Nephron (organoid): ENCODE results near the gene OCSTAMP.

Source experiments
- H3K27ac Mint-ChIP-seq, 3 experiments: 2 replicates each; pipeline ENCODE4 v1.8.0; 2020; ENCODE audit warnings: mixed read lengths in 3 of 3, mild to moderate bottlenecking in 2 of 3, moderate library complexity in 1 of 3
- H3K27me3 Mint-ChIP-seq: 2 replicates; pipeline ENCODE4 v1.8.0; 2021; ENCODE audit warnings: low read depth, mild to moderate bottlenecking, moderate library complexity, mixed read lengths
- H3K36me3 Mint-ChIP-seq: 2 replicates; pipeline ENCODE4 v1.8.0; 2020; ENCODE audit warnings: low read depth, mixed read lengths
- H3K4me1 Mint-ChIP-seq: 2 replicates; pipeline ENCODE4 v1.8.0; 2020; ENCODE audit warnings: mixed read lengths
- H3K4me3 Mint-ChIP-seq, 3 experiments: 2 replicates each; pipeline ENCODE4 v1.8.0; 2020; ENCODE audit warnings: mild to moderate bottlenecking in 3 of 3, mixed read lengths in 3 of 3, moderate library complexity in 2 of 3
- H3K9me3 Mint-ChIP-seq: 2 replicates; pipeline ENCODE4 v1.8.0; 2020; ENCODE audit warnings: mixed read lengths
- TF ChIP-seq, protein P1 (sequence below), 3 experiments: fragments of 200-600 bp; sonication (generic); IDR thresholded peaks; one replicate each; pipeline ENCODE4 v1.5.0; 2021; ENCODE audit warnings: antibody characterized with exemption in 3 of 3; ENCODE audit not compliant: unreplicated experiment in 3 of 3

Gene OCSTAMP

DNA sequence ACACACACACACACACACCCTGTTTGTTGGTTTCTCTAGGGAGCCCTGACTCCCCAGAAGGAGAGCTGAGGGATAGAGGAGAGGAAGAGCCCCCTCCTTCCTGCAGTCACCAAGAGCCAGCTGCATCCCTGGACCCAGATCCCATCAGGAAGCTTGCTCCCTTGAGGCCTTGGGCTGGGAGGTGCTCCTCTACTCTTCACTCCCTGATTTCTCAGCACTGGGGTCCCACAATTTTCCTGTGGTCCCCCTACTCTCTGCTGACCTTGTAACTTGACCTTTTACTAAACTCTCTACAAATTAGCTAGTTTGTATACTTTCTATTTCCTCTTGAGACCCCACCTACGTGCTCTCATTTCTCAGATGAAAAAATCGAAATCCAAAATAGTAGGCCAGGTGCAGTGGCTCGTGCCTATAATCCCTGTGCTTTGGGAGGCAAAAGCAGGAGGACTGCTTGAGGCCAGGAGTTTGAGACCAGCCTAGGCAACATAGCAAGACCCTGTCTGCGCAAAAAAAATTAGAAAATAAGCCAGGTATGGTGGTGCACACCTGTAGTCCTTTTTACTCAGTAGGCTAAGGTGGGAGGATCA, 5.0 kb upstream of the OCSTAMP start:
- H3K9me3 Mint-ChIP-seq = no peaks in the 10 kb centered on the region
- H3K4me1 Mint-ChIP-seq = peaks cover 20% of the 10 kb centered on the region
- H3K27ac Mint-ChIP-seq = no peak overlapping the region
- TF ChIP-seq, protein P1, sequence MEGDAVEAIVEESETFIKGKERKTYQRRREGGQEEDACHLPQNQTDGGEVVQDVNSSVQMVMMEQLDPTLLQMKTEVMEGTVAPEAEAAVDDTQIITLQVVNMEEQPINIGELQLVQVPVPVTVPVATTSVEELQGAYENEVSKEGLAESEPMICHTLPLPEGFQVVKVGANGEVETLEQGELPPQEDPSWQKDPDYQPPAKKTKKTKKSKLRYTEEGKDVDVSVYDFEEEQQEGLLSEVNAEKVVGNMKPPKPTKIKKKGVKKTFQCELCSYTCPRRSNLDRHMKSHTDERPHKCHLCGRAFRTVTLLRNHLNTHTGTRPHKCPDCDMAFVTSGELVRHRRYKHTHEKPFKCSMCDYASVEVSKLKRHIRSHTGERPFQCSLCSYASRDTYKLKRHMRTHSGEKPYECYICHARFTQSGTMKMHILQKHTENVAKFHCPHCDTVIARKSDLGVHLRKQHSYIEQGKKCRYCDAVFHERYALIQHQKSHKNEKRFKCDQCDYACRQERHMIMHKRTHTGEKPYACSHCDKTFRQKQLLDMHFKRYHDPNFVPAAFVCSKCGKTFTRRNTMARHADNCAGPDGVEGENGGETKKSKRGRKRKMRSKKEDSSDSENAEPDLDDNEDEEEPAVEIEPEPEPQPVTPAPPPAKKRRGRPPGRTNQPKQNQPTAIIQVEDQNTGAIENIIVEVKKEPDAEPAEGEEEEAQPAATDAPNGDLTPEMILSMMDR (IDR thresholded peaks at IDR 0.05; ENCODE audit: unreplicated experiment in 3 of 3) = no peak
- no peak overlapping the region for H3K4me3 Mint-ChIP-seq
- H3K27me3 Mint-ChIP-seq = peaks cover 9% of the 10 kb centered on the region
- H3K36me3 Mint-ChIP-seq = no peaks in the 10 kb centered on the region

GRCh38 chr20:46554828-46555227, 4.4 kb upstream of the OCSTAMP start:
- Mint-ChIP-seq H3K4me1 (peaks cover 18% of the 10 kb centered on the region), H3K27ac (no peak overlapping the region), H3K27me3 (peaks cover 9% of the 10 kb centered on the region), H3K4me3 (no peak overlapping the region), H3K36me3 (no peaks in the 10 kb centered on the region), H3K9me3 (no peaks in the 10 kb centered on the region)
- TF ChIP-seq, protein P1 (IDR thresholded peaks at IDR 0.05; ENCODE audit: unreplicated experiment in 3 of 3) = no peak

- Mint-ChIP-seq H3K27ac (no peak overlapping the region), H3K36me3 (no peaks in the 10 kb centered on the region), H3K4me1 (peaks cover 12% of the 10 kb centered on the region), H3K4me3 (no peak overlapping the region), H3K9me3 (no peaks in the 10 kb centered on the region), H3K27me3 (peaks cover 9% of the 10 kb centered on the region)
- TF ChIP-seq, protein P1 (IDR thresholded peaks at IDR 0.05; ENCODE audit: unreplicated experiment in 3 of 3) = no peak
Observed at GRCh38 chr20:46553926-46554325, 3.5 kb upstream of the OCSTAMP start.

GRCh38 chr20:46552460-46553420, 2.3 kb upstream of the OCSTAMP start:
- no peaks in the 10 kb centered on the region for H3K9me3 Mint-ChIP-seq
- H3K27me3 Mint-ChIP-seq = peaks cover 9% of the 10 kb centered on the region
- TF ChIP-seq, protein P1 (IDR thresholded peaks at IDR 0.05; ENCODE audit: unreplicated experiment in 3 of 3) = no peak
- peaks cover 4% of the 10 kb centered on the region for H3K4me1 Mint-ChIP-seq
- H3K36me3 Mint-ChIP-seq = no peaks in the 10 kb centered on the region
- no peak overlapping the region for H3K4me3 Mint-ChIP-seq
- peak overlapping the region in 2 of 3 experiments; percentile 1 to 23 for H3K27ac Mint-ChIP-seq

- Mint-ChIP-seq H3K36me3 (no peaks in the 10 kb centered on the region), H3K9me3 (no peaks in the 10 kb centered on the region), H3K27me3 (peaks cover 9% of the 10 kb centered on the region)
Observed at GRCh38 chr20:46551522-46552381, 1.3 kb upstream of the OCSTAMP start.

More at GRCh38 chr20:46551522-46552381, 1.3 kb upstream of the OCSTAMP start:
- H3K4me3 Mint-ChIP-seq = no peak overlapping the region
- H3K27ac Mint-ChIP-seq = no peak overlapping the region
- TF ChIP-seq, protein P1 (IDR thresholded peaks at IDR 0.05; ENCODE audit: unreplicated experiment in 3 of 3) = no peak
- H3K4me1 Mint-ChIP-seq = no peaks in the 10 kb centered on the region
